ENCODE measurements around the gene NEO1. TPM values are rescaled to one million over a fixed set of nuclear protein-coding genes. Genes with fewer than 3 reads are reported as not detected.

NEO1 gene
- total and polyA plus RNA-seq, 2 experiments from 2014 or later, result 39.1 to 64.0 TPM

- Histone ChIP-seq H3K4me2 (no peak overlapping the region), H3K9me3 (ENCODE audit: low read depth) (no peaks in the 10 kb centered on the region), H2AFZ (no peak overlapping the region), H3K4me1 (ENCODE audit: insufficient read depth) (no peaks in the 10 kb centered on the region), H4K20me1 (ENCODE audit: insufficient read depth, poor library complexity, severe bottlenecking) (no peaks in the 10 kb centered on the region), H3K4me3 (no peak overlapping the region), H3K27me3 (no peaks in the 10 kb centered on the region), H3K79me2 (no peaks in the 10 kb centered on the region), H3K36me3 (replicated peaks; ENCODE audit: insufficient read depth, low read depth) (no peaks in the 10 kb centered on the region), H3K27ac (no peak overlapping the region), H3K9me2 (replicated peaks; ENCODE audit: insufficient read depth) (no peaks in the 10 kb centered on the region)
- no peak for DNase-seq (ENCODE audit: low spot score)
- TF ChIP-seq EZH2 (IDR thresholded peaks at IDR 0.05; ENCODE audit: borderline replicate concordance), result no peak
- TF ChIP-seq EZH2phosphoT487 (IDR thresholded peaks at IDR 0.05; ENCODE audit: low read depth, severe bottlenecking, unreplicated experiment), result no peak
- no peak for TF ChIP-seq CTCF (IDR thresholded peaks at IDR 0.05; ENCODE audit: poor library complexity)
- 95% methylated on average over 9 of the region's 9 CpGs for WGBS (ENCODE audit: low lambda C conversion rate, missing lambda C conversion rate)
Observed at GRCh38 chr15:73171711-73172110, 119.4 kb downstream of the NEO1 start.

- Histone ChIP-seq H2AFZ (no peak overlapping the region), H3K4me2 (no peak overlapping the region), H3K4me1 (ENCODE audit: insufficient read depth) (no peaks in the 10 kb centered on the region), H3K9me3 (ENCODE audit: low read depth) (no peaks in the 10 kb centered on the region), H3K27me3 (no peaks in the 10 kb centered on the region), H4K20me1 (ENCODE audit: insufficient read depth, poor library complexity, severe bottlenecking) (no peaks in the 10 kb centered on the region), H3K79me2 (no peaks in the 10 kb centered on the region), H3K4me3 (no peak overlapping the region), H3K9me2 (replicated peaks; ENCODE audit: insufficient read depth) (no peaks in the 10 kb centered on the region), H3K36me3 (replicated peaks; ENCODE audit: insufficient read depth, low read depth) (no peaks in the 10 kb centered on the region), H3K27ac (no peak overlapping the region)
- no peak for DNase-seq (ENCODE audit: low spot score)
- TF ChIP-seq EZH2 (IDR thresholded peaks at IDR 0.05; ENCODE audit: borderline replicate concordance) (no peak), CTCF (IDR thresholded peaks at IDR 0.05; ENCODE audit: poor library complexity) (no peak), EZH2phosphoT487 (IDR thresholded peaks at IDR 0.05; ENCODE audit: low read depth, severe bottlenecking, unreplicated experiment) (no peak)
Observed at GRCh38 chr15:73172508-73172907, 120.2 kb downstream of the NEO1 start.

GRCh38 chr15:73174171-73174570 lies 121.9 kb downstream of the NEO1 start:
- 83% methylated on average over 1 of the region's 1 CpG for WGBS (ENCODE audit: low lambda C conversion rate, missing lambda C conversion rate)
- Histone ChIP-seq H3K9me2 (replicated peaks; ENCODE audit: insufficient read depth) (no peaks in the 10 kb centered on the region), H3K4me3 (no peak overlapping the region), H3K79me2 (no peaks in the 10 kb centered on the region), H3K27me3 (no peaks in the 10 kb centered on the region), H4K20me1 (ENCODE audit: insufficient read depth, poor library complexity, severe bottlenecking) (no peaks in the 10 kb centered on the region), H2AFZ (no peak overlapping the region), H3K9me3 (ENCODE audit: low read depth) (no peaks in the 10 kb centered on the region), H3K4me1 (ENCODE audit: insufficient read depth) (no peaks in the 10 kb centered on the region), H3K36me3 (replicated peaks; ENCODE audit: insufficient read depth, low read depth) (no peaks in the 10 kb centered on the region), H3K27ac (no peak overlapping the region), H3K4me2 (no peak overlapping the region)
- no peak for DNase-seq (ENCODE audit: low spot score)
- TF ChIP-seq EZH2 (IDR thresholded peaks at IDR 0.05; ENCODE audit: borderline replicate concordance) (no peak), CTCF (IDR thresholded peaks at IDR 0.05; ENCODE audit: poor library complexity) (no peak), EZH2phosphoT487 (IDR thresholded peaks at IDR 0.05; ENCODE audit: low read depth, severe bottlenecking, unreplicated experiment) (no peak)

- Histone ChIP-seq H3K27ac (no peak overlapping the region), H3K4me3 (no peak overlapping the region), H3K36me3 (replicated peaks; ENCODE audit: insufficient read depth, low read depth) (no peaks in the 10 kb centered on the region), H2AFZ (no peak overlapping the region), H3K79me2 (no peaks in the 10 kb centered on the region), H3K4me2 (no peak overlapping the region), H4K20me1 (ENCODE audit: insufficient read depth, poor library complexity, severe bottlenecking) (no peaks in the 10 kb centered on the region), H3K9me3 (ENCODE audit: low read depth) (no peaks in the 10 kb centered on the region), H3K27me3 (no peaks in the 10 kb centered on the region), H3K4me1 (ENCODE audit: insufficient read depth) (no peaks in the 10 kb centered on the region), H3K9me2 (replicated peaks; ENCODE audit: insufficient read depth) (no peaks in the 10 kb centered on the region)
- no peak for TF ChIP-seq EZH2phosphoT487 (IDR thresholded peaks at IDR 0.05; ENCODE audit: low read depth, severe bottlenecking, unreplicated experiment)
- TF ChIP-seq CTCF (IDR thresholded peaks at IDR 0.05; ENCODE audit: poor library complexity), result no peak
- no peak for TF ChIP-seq EZH2 (IDR thresholded peaks at IDR 0.05; ENCODE audit: borderline replicate concordance)
- DNase-seq (ENCODE audit: low spot score), result no peak
- WGBS (ENCODE audit: low lambda C conversion rate, missing lambda C conversion rate), result 71% methylated on average over 3 of the region's 3 CpGs
Observed at GRCh38 chr15:73175382-73175781, 123.1 kb downstream of the NEO1 start.

All from hepatocyte (in vitro differentiated cells).